NT2/D1 (cell line): ENCODE data around the gene NSUN2.

Experiments
- DNase-seq: peaks from one replicate; pipeline ENCODE4 v3.0.0-alpha.2; 2011; ENCODE audit warnings: low read depth, low spot score
- H3K27me3 ChIP-seq: 2 replicates; pipeline ENCODE4 v1.6.0; 2011; ENCODE audit warnings: mild to moderate bottlenecking; ENCODE audit not compliant: insufficient read length, insufficient read depth
- H3K36me3 ChIP-seq: 2 replicates; pipeline ENCODE4 v1.6.1; 2011; ENCODE audit warnings: mild to moderate bottlenecking, low read length, mixed read lengths; ENCODE audit not compliant: insufficient read depth, insufficient read length
- H3K4me1 ChIP-seq: 2 replicates; pipeline ENCODE4 v1.5.1; 2011; ENCODE audit not compliant: insufficient read depth, insufficient read length
- H3K4me3 ChIP-seq: 2 replicates; pipeline ENCODE4 v1.5.1; 2011; ENCODE audit warnings: low read depth; ENCODE audit not compliant: insufficient read length
- H3K9ac ChIP-seq: 2 replicates; pipeline ENCODE4 v1.6.0; 2011; ENCODE audit warnings: low read depth; ENCODE audit not compliant: insufficient read length
- H3K9me3 ChIP-seq: 2 replicates; pipeline ENCODE4 v1.5.1; 2011; ENCODE audit warnings: mild to moderate bottlenecking, low read length; ENCODE audit not compliant: insufficient read depth
- SUZ12 ChIP-seq: IDR thresholded peaks from 2 replicates; pipeline ENCODE4 v1.6.1; 2011; ENCODE audit not compliant: insufficient read length, insufficient read depth; ENCODE audit errors: extremely low read depth
- YY1 ChIP-seq: IDR thresholded peaks from 2 replicates; pipeline ENCODE4 v1.6.1; 2011; ENCODE audit not compliant: insufficient read length, insufficient read depth
- ZNF274 ChIP-seq: IDR thresholded peaks from 2 replicates; pipeline ENCODE4 v1.6.1; 2011; ENCODE audit warnings: mild to moderate bottlenecking, low read depth, low read length

Gene NSUN2

DNA sequence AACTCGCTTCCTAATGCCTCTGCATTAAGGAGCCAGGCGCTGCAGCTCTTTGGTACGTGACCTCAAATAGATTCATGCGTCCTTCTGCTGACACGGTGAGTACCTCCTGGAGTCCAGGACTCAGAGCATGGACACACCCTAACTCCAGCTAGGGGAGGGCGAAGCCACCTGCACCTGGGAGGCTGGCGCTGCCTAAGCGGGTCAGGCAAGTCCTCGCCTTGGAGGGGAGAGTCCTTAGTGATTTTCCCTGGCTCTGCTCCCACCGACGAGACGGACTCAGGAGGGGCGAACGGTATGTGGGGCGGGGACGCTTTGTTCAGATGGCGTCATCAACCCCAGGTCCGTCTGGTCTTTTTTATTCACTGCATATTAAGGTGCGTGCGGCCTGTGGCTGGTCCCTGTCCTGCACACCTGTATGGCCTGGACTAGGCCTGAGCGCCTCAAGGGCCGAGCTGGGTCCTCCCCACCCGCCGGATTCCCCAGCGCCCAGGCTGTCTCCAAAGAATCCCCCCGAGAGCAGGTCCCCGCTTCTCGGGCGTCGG lies 50.3 kb downstream of the NSUN2 start:
- Histone ChIP-seq H3K36me3 (no peaks in the 10 kb centered on the region), H3K4me3 (peak overlapping the region; percentile 21), H3K4me1 (peaks cover 7% of the 10 kb centered on the region), H3K27me3 (peaks cover 30% of the 10 kb centered on the region), H3K9me3 (peaks cover 2% of the 10 kb centered on the region; the same call in 1 of the 2 replicates), H3K9ac (peak overlapping the region; percentile 39)
- TF ChIP-seq SUZ12 (no peak), ZNF274 (no peak), YY1 (no peak)
- no peak for DNase-seq

DNA sequence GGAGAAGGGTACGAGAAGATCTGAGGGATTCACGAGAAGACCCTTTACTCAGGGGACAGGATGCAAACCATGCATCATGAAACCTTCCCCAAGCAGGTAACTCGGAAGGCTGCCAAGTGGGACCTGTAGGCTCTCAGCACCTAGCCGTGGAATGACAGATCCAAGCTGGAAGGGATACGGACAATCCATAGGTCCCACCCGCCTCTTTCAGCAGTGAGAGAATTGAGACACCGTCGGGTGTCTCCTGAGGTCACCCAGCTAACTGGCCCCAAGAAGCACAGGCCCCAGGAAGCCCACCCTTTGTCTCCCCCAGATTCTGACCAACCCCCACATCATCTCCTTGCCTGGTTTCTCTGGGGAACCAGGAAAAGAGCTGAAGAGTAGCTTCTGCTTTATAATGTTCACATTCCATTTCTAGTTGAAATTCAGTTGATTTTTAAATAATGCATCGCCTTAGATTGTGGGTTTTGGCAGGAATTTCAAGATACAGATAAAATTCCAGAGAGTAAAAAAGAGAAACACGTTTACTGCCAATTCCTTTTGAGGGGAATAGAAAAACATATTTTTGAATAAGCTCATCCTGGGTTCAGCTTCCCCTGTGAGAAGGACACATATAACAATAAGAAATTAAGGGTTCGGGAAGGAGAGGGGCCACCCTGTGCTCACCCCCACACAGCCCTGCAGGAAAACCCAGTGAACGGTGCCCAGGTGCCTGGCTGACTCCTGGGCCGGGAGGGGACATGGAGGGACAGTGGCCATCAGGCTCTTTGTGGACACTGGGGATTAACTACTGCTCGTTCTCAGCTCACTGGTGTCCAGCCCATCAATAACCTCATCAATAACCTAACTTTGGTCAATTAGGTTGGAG lies 51.1 kb downstream of the NSUN2 start:
- H3K27me3 ChIP-seq: peaks cover 30% of the 10 kb centered on the region
- DNase-seq: no peak
- TF ChIP-seq ZNF274 (no peak), SUZ12 (no peak), YY1 (no peak)
- H3K4me3 ChIP-seq: no peak overlapping the region
- H3K9me3 ChIP-seq: peaks cover 7% of the 10 kb centered on the region; the same call in 1 of the 2 replicates
- H3K9ac ChIP-seq: no peak overlapping the region
- H3K4me1 ChIP-seq: peaks cover 7% of the 10 kb centered on the region
- H3K36me3 ChIP-seq: no peaks in the 10 kb centered on the region

DNA sequence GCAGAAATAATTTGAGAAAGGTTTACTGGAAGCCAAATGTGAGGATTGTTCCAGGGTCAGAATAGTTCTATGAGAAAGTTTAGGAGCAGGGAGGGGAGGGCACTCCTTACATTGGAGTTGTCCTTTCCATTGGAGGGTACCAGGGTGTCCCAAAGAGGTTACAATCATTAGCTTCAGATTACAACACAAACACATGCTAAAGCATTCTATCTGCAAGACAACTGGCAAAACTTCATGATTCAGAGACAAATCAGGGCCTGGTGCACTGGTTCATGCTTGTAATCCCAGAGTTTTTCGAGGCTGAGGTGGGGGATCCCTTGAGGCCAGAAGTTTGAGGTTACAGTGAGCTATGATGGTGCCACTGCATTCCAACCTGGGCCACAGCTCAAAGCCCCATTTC lies 51.8 kb downstream of the NSUN2 start:
- Histone ChIP-seq H3K9me3 (peaks cover 7% of the 10 kb centered on the region; the same call in 1 of the 2 replicates), H3K4me1 (peaks cover 6% of the 10 kb centered on the region), H3K4me3 (no peak overlapping the region), H3K27me3 (peaks cover 30% of the 10 kb centered on the region), H3K9ac (no peak overlapping the region), H3K36me3 (no peaks in the 10 kb centered on the region)
- no peak for DNase-seq
- TF ChIP-seq ZNF274 (no peak), SUZ12 (no peak), YY1 (no peak)

GRCh38 chr5:6579535-6579934 lies 53.3 kb downstream of the NSUN2 start:
- no peaks in the 10 kb centered on the region for H3K36me3 ChIP-seq
- TF ChIP-seq SUZ12 (no peak), ZNF274 (no peak), YY1 (no peak)
- H3K9me3 ChIP-seq: peaks cover 7% of the 10 kb centered on the region; the same call in 1 of the 2 replicates
- H3K27me3 ChIP-seq: peaks cover 30% of the 10 kb centered on the region
- H3K9ac ChIP-seq: no peak overlapping the region
- no peaks in the 10 kb centered on the region for H3K4me1 ChIP-seq
- no peak overlapping the region for H3K4me3 ChIP-seq
- DNase-seq: no peak

- Histone ChIP-seq H3K36me3 (no peaks in the 10 kb centered on the region), H3K4me3 (no peak overlapping the region), H3K9ac (no peak overlapping the region), H3K9me3 (peaks cover 7% of the 10 kb centered on the region; the same call in 1 of the 2 replicates), H3K27me3 (peaks cover 23% of the 10 kb centered on the region), H3K4me1 (no peaks in the 10 kb centered on the region)
- TF ChIP-seq ZNF274 (no peak), YY1 (no peak), SUZ12 (no peak)
- DNase-seq: no peak
Measured at GRCh38 chr5:6578676-6579343, 54.0 kb downstream of the NSUN2 start.

DNA sequence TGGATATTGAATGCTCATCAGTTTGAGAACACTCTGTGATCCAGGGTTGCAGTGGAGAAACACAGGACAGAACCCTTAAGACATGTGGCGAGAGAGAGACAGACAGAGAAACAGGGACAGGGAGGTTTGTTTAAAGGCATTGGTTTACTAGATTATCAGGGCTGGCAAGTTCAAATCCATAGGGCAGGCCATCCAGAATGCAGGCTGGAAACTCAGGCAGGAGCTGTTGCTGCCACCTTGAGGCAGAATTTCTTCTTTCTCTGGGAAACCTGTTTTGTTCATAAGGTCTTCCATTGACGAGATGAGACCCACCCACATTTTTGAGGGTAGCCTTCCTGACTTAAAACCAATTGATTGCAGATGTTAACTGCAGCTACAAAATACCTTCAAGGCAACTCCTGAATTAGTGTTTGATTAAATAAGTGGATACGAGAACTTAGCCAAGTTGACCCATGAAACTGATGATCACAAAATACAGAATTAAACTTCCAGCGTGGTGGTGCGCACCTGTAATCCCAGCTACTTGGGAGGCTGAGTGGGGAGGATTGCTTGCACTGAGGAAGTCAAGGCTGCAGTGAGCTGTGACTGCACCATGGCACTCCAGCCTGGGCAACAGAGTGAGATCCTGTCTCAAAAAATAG lies 55.9 kb downstream of the NSUN2 start:
- H3K27me3 ChIP-seq: peaks cover 7% of the 10 kb centered on the region
- DNase-seq: peak; percentile 25
- TF ChIP-seq YY1 (no peak), ZNF274 (no peak), SUZ12 (no peak)
- no peak overlapping the region for H3K9ac ChIP-seq
- H3K36me3 ChIP-seq: no peaks in the 10 kb centered on the region
- no peak overlapping the region for H3K4me3 ChIP-seq
- H3K4me1 ChIP-seq: no peaks in the 10 kb centered on the region
- peaks cover 7% of the 10 kb centered on the region; the same call in 1 of the 2 replicates for H3K9me3 ChIP-seq

DNA sequence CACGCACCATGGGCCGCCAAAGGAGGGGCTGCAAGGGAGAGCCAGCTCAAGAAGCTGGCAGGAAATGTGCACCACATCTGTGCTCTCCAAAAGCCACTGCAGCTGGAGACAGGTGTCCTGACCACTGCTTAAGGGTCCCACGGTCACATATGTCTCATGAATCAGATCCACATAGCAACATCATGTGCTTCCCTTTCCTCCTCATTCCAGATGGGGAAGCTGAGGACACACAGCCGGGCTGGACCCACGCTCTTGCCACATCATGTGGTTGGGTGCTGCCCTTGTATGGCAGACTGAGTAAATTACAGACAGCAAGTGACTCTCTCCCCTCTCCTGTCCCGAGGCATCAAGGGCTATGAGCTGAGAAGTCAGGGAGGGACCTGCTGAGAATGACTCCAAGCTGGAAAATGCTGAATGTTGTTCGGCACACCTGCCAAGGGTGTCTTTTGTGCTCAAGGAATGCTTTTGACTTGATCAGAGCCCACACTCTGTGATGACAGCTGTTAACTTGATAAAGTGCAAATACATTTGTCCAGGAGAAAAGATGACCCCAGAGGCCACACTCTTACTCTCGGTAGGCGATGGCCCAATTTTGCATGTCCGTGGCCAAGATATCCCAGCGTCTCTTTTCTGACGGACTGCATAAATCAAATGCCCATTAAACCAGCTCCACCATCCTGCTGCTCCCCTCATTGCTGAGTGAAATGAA lies 58.2 kb downstream of the NSUN2 start:
- Histone ChIP-seq H3K4me3 (no peak overlapping the region), H3K4me1 (no peaks in the 10 kb centered on the region), H3K9me3 (peaks cover 7% of the 10 kb centered on the region; the same call in 1 of the 2 replicates), H3K36me3 (no peaks in the 10 kb centered on the region), H3K9ac (no peak overlapping the region), H3K27me3 (no peaks in the 10 kb centered on the region)
- TF ChIP-seq ZNF274 (no peak), YY1 (no peak), SUZ12 (no peak)
- DNase-seq: no peak
